SK-N-MC (cell line): Measurements from ENCODE around the gene UGT1A9.

Source experiments
- EZH2 ChIP-seq: fragments of 200-600 bp; sonication (generic); IDR thresholded peaks from one replicate; pipeline ENCODE4 v1.6.1; 2017; ENCODE audit warnings: antibody characterized with exemption
- FOXP2 ChIP-seq: optimal IDR thresholded peaks from 2 replicates; pipeline ENCODE3; 2011; ENCODE audit warnings: mild to moderate bottlenecking, moderate library complexity; ENCODE audit not compliant: insufficient read depth; ENCODE audit errors: extremely low read length, control extremely low read depth
- POLR2AphosphoS5 ChIP-seq: IDR thresholded peaks from 2 replicates; pipeline ENCODE4 v1.6.1; 2012; ENCODE audit warnings: mild to moderate bottlenecking, low read depth, low read length, borderline replicate concordance

DNA sequence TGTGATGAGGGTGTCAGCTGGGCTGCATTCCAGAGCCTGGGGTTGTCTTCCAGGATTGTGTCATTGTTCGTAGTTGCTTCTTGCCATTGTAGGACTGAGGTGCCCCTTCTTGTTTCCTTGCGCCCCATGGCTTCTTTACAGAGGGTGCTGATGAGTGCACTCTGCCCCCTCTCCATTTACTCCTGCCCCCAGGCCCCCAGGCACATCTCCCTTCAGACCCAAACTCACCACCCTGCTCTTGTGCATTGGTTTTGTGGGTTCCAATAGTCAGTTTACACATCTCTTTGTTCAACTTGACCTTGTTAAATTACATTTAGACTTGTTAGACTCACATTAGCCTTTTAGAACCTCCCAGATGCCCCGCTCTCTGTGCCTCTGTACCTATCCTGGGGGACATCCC lies 149.5 kb downstream of the UGT1A9 start:
- no peak for TF ChIP-seq POLR2AphosphoS5
- TF ChIP-seq EZH2 = no peak
- no peak for TF ChIP-seq FOXP2
